Inflammatory macrophage treated with lipopolysaccharide for 1 hour (primary cell): ENCODE data around the gene SLC6A3.
"Not testable (repeated sequence)": the region's sequence is repeated elsewhere in the genome, so short reads cannot be mapped to it uniquely, and the experiment has no call there.

Source experiments
- DNase-seq, 2 donors: peaks; one replicate each; pipeline ENCODE4 v3.0.0-alpha.2; 2020 to 2022

Gene SLC6A3

DNA sequence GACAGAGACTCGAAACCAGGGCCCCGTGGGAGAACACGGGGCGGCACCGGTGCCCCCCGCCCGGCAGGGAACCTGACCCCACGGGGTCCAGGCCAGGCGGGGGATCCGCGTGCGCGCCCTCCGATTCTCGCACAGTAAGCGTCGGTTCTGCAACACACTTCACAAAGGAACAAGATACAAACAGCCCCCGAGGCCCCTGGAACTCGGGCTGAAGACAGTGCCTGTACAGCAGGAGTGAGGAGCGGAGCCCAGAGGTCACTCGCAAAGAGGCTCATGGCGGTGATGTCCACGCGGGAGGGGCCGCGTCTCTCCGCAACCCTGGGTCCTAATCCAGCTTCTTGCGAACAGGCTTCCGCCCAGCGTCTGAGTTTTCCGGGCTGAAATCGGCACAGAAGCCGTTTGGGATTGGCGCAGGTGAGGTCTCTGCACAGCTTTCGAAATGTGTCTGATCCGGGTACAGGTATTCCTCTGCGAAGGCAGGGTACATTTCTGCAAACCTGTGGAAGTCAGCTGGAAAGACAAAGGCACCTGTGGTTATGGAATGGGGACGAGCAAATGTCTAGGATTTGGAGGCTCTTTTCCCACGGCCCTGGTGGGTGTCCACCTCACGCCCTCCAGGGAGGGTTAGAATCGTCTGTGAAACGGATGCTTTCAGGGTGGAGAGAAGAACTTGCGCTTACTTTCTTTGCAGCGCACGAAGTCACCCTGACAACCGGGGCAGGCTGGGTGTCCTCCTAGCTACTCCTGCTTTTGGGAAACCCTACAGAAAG lies 18.3 kb upstream of the SLC6A3 start:
- DNase-seq = no peak

DNA sequence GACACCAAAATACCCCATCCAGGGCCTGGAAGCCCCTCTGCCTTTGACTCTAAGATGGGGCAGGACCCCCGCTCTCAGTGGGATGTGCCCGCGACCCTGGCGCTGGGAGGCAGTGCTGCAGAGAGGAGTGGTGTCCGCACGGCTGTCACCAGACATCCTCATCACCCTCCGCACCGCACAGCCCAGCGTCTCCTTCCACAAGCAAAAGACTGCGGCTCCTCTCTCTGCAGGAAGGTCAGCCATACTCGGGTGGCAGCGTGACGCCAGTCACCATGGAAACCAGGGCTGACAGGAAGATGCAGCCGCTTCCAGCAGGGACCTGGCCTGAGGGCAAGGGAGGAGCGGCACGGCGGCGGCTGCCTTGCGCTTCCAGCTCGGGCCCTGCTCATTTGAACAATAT lies 17.1 kb upstream of the SLC6A3 start:
- no peak for DNase-seq

- DNase-seq = no peak
These were observed 16.2 kb upstream of the SLC6A3 start for GRCh38 chr5:1461396-1461795.

DNA sequence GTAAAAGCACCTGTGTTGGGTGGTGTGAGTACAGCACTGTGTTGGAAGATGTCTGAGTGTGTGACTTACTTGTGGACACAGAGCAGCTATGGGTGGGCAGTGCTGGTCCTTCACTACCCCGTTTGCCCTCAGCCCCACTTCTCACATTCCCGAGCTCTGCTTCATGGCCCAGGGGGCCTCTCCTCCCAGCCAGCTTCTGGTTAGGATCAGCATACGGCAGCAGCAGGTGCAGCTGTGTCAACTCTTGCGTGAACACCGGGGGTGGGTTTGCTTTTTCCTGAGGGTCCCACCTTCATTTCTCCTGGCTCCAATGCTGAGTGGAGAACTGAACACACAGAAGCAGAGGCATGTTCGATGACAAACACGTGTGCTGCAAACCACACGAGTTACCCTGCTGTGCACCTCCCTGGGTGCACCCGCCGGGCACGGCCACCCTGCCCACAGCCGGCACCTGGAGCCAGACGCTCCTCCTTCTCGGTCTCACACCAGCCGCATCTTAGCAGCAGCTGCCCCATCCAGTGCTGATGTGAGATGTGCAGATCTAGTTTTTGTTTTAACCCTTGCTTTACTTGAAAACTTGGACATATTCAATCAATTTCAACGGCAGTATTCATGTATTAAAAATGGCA lies 14.9 kb upstream of the SLC6A3 start:
- no peak for DNase-seq

DNA sequence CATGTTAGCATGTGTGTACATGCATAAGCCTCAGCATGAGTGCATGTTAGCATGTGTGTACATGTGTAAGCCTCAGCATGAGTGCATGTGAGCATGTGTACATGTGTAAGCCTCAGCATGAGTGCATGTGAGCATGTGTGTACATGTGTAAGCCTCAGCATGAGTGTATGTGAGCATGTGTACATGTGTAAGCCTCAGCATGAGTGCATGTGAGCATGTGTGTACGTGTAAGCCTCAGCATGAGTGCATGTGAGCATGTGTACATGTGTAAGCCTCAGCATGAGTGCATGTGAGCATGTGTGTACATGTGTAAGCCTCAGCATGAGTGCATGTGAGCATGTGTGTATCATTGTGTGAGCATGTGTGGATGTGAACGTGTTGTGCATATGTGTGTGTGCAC lies 14.2 kb upstream of the SLC6A3 start:
- DNase-seq = not testable (repeated sequence)

DNA sequence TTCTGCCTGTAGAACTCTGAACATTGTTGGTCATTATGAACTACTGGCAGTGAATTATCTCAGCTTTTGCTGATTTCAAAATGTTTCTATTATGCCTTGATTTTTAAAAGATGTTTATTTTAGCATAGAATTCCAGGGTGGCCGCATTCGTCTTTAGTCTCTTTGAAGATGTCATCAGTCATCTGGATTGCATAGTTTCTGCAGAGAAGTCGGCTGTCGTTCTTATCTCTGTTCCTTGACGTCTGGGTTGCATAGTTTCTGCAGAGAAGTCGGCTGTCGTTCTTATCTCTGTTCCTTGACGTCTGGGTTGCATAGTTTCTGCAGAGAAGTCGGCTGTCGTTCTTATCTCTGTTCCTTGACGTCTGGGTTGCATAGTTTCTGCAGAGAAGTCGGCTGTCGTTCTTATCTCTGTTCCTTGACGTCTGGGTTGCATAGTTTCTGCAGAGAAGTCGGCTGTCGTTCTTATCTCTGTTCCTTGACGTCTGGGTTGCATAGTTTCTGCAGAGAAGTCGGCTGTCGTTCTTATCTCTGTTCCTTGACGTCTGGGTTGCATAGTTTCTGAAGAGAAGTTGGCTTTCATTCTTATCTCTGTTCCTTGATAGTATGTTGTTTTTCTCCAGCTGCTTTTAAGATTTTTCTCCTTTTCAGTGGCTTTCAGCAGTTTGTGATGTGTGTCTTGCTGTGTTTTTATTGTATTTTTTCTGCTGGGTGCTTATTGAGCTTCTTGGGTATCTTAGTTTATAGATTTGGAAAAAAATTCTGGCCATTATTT lies 11.1 kb upstream of the SLC6A3 start:
- DNase-seq = not testable (repeated sequence)

DNA sequence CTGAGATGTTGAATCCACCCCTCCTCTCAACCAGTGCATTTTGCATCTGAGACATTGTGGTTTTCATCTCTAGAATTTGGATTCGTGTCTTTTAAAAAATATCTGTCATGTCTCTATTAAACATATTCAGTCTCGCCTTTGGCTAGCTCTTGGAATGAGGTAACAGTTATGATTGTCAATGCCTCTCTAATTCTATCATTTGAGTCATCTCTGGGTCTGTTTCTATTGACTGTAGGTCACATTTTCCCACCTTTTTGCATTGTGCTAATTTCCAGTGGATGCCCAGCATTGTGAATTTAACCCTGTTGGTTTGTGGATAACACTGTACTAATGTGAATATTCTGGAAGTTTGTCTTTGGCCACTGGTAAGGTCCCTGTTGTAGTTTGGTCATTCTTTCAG lies 8.4 kb upstream of the SLC6A3 start:
- no peak for DNase-seq

DNA sequence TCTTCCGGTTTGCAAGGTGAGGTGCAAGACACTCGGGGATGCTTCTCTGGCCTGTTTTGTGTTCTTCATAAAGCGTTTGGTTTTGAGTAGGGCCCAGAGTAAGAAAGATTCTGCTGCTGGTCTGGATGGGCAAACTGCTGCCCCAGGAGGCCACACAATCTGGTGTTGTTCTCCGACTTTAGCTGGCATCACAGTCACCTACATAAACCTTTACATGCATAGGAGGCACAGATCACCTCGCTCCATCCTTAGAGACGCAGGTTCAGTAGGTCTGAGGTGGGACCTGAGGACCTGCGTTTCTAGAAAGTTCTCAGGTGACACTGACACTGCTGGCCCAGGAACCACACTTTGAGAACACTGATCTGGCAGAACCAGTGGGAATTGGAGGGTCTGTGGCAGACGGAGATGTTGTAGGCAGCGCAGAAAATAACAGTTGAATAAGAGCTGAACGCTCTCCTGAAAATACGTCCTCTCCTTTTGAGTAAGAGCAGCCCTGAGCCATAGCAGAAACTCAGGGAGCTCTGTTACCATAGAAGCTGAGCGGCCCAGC lies 3.9 kb upstream of the SLC6A3 start:
- DNase-seq = no peak

DNA sequence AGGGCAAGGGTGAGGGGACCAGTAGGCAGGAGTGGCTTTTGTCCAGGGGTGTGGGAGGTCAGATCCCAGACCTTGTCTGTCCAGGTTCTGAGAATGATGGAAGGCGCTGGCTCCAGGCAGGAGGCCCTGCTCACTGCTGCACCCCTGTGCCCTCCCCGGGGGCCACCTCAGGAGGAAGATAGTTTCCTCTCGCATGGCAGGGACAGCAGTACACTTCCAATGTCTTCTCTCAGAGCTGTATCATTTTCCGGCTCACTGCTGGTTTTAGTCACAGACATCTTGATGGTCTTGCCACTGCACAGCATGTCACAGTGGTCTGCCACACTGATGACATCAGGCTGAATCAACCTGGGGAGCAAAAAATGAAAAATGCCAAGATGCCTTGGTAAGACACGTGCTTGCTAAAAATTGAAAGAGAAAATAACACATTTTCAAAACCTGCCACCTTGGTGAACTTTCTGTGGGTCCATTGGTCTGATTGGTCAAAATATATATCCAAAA lies 3.3 kb upstream of the SLC6A3 start:
- no peak for DNase-seq

DNA sequence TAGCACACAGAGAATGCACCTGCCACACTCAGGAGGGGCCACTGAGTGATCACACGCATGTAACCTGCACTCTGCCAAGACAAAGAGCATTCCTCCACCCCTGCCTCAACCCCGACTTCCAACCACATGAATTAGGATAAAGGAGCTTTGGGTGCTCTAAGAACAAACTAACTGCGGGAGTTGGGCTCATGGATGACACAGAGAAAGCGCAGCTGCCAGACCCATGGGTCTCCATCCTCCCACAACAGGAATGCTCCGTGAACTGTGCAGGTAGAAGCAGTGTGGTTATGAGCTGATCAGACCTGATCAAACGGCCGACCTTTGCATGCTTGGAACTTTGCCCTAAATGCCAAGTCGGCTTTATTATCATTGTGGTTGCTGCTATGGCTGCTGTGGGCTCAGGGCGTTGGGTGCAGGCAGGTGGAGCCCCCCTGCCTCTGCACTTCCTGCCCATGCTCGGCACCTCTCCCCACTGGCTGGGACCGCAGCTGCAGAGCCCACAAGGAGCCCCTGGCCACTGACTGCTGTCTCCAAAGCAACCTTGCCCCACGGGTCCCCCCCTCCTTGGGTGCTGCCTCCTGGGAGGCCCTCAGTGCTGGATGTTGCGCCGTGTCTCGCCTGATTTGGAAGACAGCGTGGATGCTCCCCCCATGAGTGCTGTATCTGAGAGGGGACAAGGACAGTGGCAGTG lies 2.6 kb upstream of the SLC6A3 start:
- no peak for DNase-seq

DNA sequence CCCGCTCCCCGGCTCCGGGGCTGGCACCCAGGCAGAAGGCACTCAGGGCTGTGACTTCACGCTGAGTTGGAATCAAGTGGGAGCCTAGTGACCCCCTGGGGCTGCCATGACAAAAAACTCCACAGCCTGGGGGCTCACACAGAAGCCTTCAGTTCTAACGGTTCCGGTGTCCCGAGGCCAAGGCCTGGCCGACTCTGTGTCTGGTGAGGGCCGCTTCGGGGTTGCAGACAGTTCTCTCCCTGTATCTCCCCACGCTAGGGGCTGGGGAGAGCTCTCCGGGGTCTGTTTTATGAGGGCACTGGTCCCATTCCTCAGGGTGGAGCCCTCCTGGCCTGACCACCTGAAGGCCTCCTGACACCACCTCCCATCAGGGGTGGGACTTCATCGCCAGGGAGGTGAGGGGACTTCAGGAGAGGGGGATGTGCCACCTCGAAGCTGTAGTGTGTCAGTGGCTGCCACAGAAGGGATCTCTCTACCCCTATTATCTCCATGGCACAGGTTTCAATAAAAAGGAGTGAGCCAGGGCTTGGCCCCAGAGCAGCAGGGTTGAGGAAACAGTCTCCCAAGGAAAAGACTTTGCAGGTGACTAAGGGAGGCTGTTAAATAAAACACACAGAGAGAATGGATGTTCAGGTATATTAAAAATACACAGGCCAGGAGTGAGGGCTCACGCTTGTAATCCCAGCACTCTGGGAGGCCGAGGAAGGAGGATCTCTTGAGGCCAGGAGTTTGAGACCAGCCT lies 1.5 kb upstream of the SLC6A3 start:
- DNase-seq = no peak

DNA sequence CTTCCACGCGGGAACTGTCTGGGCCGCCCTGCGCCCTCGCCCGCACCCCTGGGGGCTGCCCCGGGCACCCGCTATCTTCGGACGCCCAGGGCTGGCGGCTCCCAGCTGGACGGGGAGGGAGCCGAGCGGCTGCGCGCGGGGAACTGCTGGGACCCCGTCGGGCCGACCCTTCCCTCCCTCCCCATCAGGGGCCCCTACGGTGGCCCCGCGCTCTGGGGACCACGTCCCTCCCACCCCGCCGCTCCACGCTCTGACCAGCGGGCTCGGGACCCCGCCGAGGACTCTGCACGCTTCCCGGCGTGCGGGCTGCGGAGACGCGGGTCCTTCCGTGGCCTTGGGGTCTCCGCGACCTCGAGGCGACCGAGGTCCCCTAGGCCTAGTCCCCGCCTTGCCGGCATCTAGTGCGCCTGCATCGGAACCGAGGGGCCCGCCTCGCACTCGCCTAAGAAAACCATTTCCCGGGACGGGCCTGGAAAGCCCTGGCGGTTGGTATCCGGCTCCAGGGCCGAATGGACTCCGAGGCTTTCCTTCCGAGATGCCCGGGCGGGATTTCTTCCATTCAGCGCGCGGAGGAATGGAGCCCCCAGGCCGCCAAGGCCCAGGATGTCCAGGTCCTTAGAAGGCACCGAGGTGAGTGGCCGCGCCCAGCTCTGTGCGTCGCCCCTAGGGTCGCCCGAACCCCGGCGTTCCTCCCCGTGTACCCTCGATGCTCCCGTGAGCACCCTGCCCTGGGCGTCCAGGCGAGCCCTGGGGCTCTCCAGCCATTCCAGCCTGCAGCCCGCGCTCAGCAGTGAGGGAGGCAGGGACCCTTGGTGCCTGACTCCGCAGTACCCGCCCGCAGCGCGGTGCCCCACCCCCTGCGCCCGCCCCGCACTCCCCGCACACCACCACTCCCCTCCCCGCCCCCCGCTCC lies 705 bp upstream of the SLC6A3 start:
- DNase-seq = no peak

DNA sequence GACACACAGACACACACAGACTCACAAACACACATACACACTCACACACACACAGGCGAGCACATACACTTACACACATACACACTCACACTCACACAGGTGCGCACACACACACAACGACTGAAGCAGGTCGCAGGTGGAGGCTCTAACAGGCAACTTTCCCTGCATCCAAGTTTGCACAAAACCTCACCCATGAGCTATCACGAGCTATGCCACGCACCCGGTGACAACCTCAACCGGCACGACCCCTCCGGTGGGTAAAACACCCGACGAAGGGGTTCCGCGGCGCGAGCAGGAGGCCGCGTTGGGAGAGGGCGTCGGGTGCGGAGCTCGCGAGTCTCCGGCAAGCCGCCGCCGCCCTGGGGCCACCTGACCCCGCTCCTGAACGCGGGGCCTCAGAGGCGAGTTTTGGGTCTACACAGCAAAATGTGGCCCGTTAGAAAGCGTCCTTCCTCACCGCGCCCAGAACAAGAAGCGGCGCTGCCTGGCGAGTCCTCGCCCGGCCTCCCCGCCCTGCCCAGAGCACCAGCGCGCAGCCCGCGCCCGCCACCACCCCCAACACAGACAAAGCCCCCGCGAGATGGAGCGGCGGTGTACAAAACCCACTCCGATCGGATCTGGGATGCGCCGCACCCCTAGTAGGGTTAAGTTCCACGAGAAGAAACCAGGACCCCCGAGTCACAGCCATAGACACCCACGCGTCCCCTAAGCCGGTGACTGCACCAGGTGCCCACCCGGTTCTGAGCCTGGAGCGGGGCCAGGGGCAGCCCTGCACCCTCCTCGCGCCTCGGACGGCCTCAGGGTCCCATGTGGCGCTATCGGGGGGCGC lies 665 bp downstream of the SLC6A3 start:
- DNase-seq = no peak

- DNase-seq = no peak
These were observed 1.3 kb downstream of the SLC6A3 start for GRCh38 chr5:1443991-1444360.

- no peak for DNase-seq
These were observed 2.1 kb downstream of the SLC6A3 start for GRCh38 chr5:1443171-1443570.

DNA sequence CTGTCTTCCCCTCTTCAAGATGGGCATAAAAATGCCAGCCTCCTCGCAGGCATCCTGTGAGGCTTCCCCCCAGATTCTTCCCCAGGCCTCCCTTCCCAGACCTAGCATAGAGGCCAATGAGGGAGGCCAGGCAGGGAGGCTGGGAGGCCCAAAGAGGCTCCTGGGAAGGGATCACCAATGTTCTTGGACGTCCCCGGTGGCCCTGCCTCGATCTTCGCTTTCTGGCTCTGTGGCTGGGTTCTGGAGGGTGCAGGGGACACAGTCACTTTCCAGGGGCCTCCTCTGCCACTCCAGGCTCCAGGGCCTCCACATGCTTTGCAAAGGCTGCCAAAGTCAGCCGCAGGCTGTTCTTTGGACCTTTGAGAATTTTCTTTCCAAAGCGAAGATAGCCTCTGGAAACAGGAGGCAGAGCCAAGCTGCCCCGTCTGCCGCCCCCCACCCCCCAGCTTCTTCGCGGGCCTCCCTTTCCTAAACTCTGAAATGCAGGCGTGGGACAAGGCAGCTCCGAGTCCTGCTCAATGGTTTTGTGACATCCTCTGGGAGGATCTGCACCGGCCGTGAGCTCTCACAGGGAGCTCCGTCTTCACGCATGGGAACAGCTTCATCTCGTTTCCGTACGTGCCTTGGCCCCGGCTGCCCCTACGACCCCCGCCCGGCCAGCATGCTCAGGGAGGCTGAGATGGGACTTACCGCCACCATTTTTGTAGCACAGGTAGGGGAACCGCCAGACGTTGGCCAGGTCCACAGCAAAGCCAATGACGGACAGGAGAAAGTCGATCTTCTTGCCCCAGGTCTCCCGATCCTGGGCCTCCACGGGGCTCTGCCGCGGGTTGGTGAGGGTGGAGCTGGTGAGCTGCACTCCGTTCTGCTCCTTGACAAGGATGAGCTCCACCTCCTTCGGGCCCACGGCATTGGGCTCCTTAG lies 2.8 kb downstream of the SLC6A3 start:
- DNase-seq = no peak

DNA sequence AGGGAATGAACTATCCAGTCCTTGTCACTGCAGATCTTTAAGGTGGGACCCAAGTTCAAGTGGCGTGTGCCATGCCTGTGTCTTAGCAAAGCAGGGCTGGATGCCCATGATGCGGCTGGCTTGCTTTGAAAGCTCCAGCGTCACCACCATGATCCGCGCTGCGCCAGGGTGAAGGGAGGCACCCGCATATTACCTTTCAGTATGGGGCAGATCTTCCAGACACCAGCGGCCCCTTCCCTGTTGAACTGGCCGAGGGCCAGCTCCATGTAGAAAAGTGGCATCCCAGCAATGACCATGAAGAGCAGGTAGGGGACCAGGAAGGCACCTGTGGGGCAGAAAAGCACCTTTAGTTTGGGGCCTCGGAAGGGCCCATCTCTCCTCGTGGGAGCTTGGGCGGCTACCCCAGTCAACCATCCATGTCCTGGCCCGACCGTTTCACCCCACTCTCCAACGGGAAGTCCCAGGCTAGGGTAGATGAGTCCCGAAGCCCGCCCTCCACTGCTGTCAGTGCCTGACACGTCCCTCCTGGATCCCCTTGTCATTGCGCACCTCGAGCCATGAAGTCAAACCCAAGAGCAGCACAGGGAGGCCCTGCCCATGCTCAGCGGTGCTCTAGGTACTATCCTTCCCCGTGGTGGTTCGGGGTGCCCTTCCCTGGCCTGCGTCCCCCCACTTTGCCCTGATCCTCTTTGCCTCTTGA lies 3.9 kb downstream of the SLC6A3 start:
- DNase-seq = no peak

- DNase-seq = no peak
These were observed 5.1 kb downstream of the SLC6A3 start for GRCh38 chr5:1440098-1440493.
